OCI-LY1 (cell line): Measurements from ENCODE around the gene LTO1.

Source experiments
- H2AFZ ChIP-seq: fragments of 200-600 bp; sonication (generic), shearing (Covaris generic); 2 replicates; pipeline ENCODE4 v1.6.0; 2014; ENCODE audit warnings: antibody characterized with exemption, mild to moderate bottlenecking, low read length
- H3F3A ChIP-seq: fragments of 200-600 bp; sonication (generic), shearing (Covaris generic); 2 replicates; pipeline ENCODE4 v1.6.0; 2014; ENCODE audit warnings: mild to moderate bottlenecking, antibody characterized with exemption, low read length, moderate library complexity; ENCODE audit not compliant: insufficient read depth
- H3K27ac ChIP-seq: fragments of 200-600 bp; sonication (generic); 2 replicates; pipeline ENCODE4 v1.5.1; 2014; ENCODE audit warnings: low read length, mixed run types, mild to moderate bottlenecking, low read depth; ENCODE audit not compliant: poor library complexity, severe bottlenecking
- H3K27me3 ChIP-seq: fragments of 200-600 bp; sonication (generic); 2 replicates; pipeline ENCODE4 v1.6.0; 2014; ENCODE audit warnings: antibody characterized with exemption, mild to moderate bottlenecking, low read length, moderate library complexity; ENCODE audit not compliant: insufficient read depth
- H3K36me3 ChIP-seq: fragments of 200-600 bp; sonication (generic); 2 replicates; pipeline ENCODE4 v1.6.1; 2014; ENCODE audit warnings: mild to moderate bottlenecking, antibody characterized with exemption, low read length, moderate library complexity, mixed read lengths; ENCODE audit not compliant: insufficient read depth
- H3K4me1 ChIP-seq: fragments of 200-600 bp; sonication (generic); 2 replicates; pipeline ENCODE4 v1.5.1; 2014; ENCODE audit warnings: mild to moderate bottlenecking, low read length, moderate library complexity; ENCODE audit not compliant: insufficient read depth, severe bottlenecking
- H3K4me2 ChIP-seq: fragments of 200-600 bp; sonication (generic), shearing (Covaris generic); 2 replicates; pipeline ENCODE4 v1.6.1; 2014; ENCODE audit warnings: low read length
- H3K4me3 ChIP-seq: fragments of 200-600 bp; sonication (generic); 2 replicates; pipeline ENCODE4 v1.5.1; 2014; ENCODE audit warnings: low read length, low read depth, mild to moderate bottlenecking, mixed read lengths; ENCODE audit not compliant: poor library complexity, severe bottlenecking
- H3K79me2 ChIP-seq: fragments of 200-600 bp; shearing (Covaris generic); 2 replicates; pipeline ENCODE4 v1.6.1; 2016; ENCODE audit warnings: mixed run types, low read length, mixed read lengths; ENCODE audit not compliant: insufficient read depth
- H3K9ac ChIP-seq: fragments of 200-600 bp; sonication (generic), shearing (Covaris generic); 2 replicates; pipeline ENCODE4 v1.6.1; 2014; ENCODE audit warnings: mild to moderate bottlenecking, low read length, mixed read lengths
- H3K9me2 ChIP-seq: fragments of 200-600 bp; sonication (generic), shearing (Covaris generic); 2 replicates; pipeline ENCODE4 v1.6.1; 2014; ENCODE audit warnings: low read depth, mild to moderate bottlenecking, low read length, mixed read lengths
- H3K9me3 ChIP-seq: fragments of 200-600 bp; shearing (Covaris generic); 2 replicates; pipeline ENCODE4 v1.6.1; 2014; ENCODE audit warnings: low read length, mixed read lengths
- H4K20me1 ChIP-seq: fragments of 200-600 bp; sonication (generic), shearing (Covaris generic); 2 replicates; pipeline ENCODE4 v1.6.0; 2016; ENCODE audit warnings: mild to moderate bottlenecking, low read length; ENCODE audit not compliant: insufficient read depth
- EZH2 ChIP-seq: fragments of 200-600 bp; sonication (generic), shearing (Covaris generic); IDR thresholded peaks from 2 replicates; pipeline ENCODE4 v1.8.0; 2017; ENCODE audit warnings: borderline replicate concordance, mixed run types, mild to moderate bottlenecking, antibody characterized with exemption, low read length, moderate library complexity, mixed read lengths
- TF ChIP-seq, protein P1 (sequence below): fragments of 200-600 bp; sonication (generic), shearing (Covaris generic); IDR thresholded peaks from 2 replicates; pipeline ENCODE4 v1.5.1; 2017; ENCODE audit warnings: mild to moderate bottlenecking, antibody characterized with exemption, low read length, moderate library complexity, mixed read lengths

The LTO1 gene

DNA sequence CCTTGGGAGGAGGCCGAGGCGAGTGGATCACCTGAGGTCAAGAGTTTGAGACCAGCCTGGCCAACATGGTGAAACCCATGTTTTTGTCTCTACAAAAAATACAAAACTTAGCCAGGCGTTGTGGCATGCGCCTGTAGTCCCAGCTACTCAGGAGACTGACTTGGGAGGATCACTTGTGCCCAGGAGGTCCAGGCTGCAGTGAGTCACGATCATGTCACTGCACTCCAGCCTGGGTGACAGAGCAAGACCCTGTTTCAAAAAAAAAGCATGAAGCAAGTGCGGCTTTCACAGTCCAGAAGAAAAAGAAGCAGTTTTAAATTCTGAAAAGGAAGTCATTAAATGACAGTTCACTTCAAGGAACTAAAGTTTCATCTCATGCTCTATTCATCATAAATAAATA, 7.1 kb upstream of the LTO1 start:
- Histone ChIP-seq H3K4me1 (no peaks in the 10 kb centered on the region), H3K36me3 (no peaks in the 10 kb centered on the region), H2AFZ (no peak overlapping the region), H3K9me2 (no peaks in the 10 kb centered on the region), H3K79me2 (no peaks in the 10 kb centered on the region), H3K4me3 (no peak overlapping the region), H3F3A (no peaks in the 10 kb centered on the region), H3K9ac (no peak overlapping the region), H3K27me3 (no peaks in the 10 kb centered on the region), H3K27ac (no peak overlapping the region), H4K20me1 (no peaks in the 10 kb centered on the region), H3K4me2 (no peak overlapping the region), H3K9me3 (no peaks in the 10 kb centered on the region)
- TF ChIP-seq EZH2, result no peak
- TF ChIP-seq, protein P1, sequence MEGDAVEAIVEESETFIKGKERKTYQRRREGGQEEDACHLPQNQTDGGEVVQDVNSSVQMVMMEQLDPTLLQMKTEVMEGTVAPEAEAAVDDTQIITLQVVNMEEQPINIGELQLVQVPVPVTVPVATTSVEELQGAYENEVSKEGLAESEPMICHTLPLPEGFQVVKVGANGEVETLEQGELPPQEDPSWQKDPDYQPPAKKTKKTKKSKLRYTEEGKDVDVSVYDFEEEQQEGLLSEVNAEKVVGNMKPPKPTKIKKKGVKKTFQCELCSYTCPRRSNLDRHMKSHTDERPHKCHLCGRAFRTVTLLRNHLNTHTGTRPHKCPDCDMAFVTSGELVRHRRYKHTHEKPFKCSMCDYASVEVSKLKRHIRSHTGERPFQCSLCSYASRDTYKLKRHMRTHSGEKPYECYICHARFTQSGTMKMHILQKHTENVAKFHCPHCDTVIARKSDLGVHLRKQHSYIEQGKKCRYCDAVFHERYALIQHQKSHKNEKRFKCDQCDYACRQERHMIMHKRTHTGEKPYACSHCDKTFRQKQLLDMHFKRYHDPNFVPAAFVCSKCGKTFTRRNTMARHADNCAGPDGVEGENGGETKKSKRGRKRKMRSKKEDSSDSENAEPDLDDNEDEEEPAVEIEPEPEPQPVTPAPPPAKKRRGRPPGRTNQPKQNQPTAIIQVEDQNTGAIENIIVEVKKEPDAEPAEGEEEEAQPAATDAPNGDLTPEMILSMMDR, result no peak

DNA sequence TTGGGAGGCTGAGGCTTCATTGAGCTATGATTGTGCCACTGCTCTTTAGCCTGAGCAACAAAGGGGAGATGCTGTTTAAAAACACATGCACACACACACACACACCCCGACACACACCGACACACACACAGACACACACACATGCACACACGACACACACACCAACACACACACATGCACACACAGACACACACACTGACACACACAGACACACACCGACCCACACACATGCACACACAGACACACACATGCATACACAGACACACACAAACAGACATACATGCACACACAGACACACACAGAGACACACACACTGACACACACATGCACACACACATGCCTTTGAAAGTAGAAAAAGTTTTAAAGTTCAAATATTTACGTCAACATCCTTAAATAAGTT, 5.5 kb upstream of the LTO1 start:
- no peak for TF ChIP-seq EZH2
- TF ChIP-seq, protein P1, result no peak
- Histone ChIP-seq H3K36me3 (no peaks in the 10 kb centered on the region), H3K4me3 (no peak overlapping the region), H3K9ac (no peak overlapping the region), H3F3A (no peaks in the 10 kb centered on the region), H3K79me2 (no peaks in the 10 kb centered on the region), H3K4me1 (no peaks in the 10 kb centered on the region), H3K27ac (no peak overlapping the region), H3K9me2 (no peaks in the 10 kb centered on the region), H2AFZ (no peak overlapping the region), H3K9me3 (no peaks in the 10 kb centered on the region), H4K20me1 (no peaks in the 10 kb centered on the region), H3K27me3 (no peaks in the 10 kb centered on the region), H3K4me2 (no peak overlapping the region)

DNA sequence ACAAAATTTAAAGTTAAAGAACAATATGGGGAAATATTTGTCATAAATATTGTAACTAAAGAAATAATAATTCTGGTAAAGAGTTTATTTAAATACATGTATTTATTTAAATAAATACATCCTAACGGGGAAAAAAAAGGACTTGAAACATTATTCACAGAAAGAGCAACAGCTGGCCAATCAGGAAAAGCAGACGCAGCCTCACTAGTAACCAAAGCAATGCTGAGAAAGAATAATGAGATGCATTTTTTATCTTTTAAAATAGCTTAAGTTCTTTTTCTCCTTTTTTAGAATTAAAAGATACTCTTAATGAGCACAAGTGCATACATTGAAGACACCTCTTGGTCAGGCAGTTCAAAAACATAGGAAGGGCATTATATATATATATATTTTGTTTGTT, 2.6 kb upstream of the LTO1 start:
- Histone ChIP-seq H3K27ac (no peak overlapping the region), H3K9me2 (no peaks in the 10 kb centered on the region), H3K4me3 (no peak overlapping the region), H3K4me2 (no peak overlapping the region), H3K4me1 (peaks cover 7% of the 10 kb centered on the region), H3K79me2 (peaks cover 6% of the 10 kb centered on the region; the same call in 1 of the 2 replicates), H3K9ac (no peak overlapping the region), H3K36me3 (no peaks in the 10 kb centered on the region), H3K27me3 (no peaks in the 10 kb centered on the region), H2AFZ (no peak overlapping the region), H4K20me1 (no peaks in the 10 kb centered on the region), H3K9me3 (no peaks in the 10 kb centered on the region), H3F3A (no peaks in the 10 kb centered on the region)
- TF ChIP-seq, protein P1, result no peak
